Fibroblast of mammary gland (primary cell): ENCODE measurements around the gene COASY.
A peak's percentile ranks its signal among the peaks of the same experiment; 100 is the strongest.

Experiments
- DNase-seq: peaks from one replicate; pipeline ENCODE4 v3.0.0-alpha.2; 2010; ENCODE audit warnings: low read depth
- H3K4me3 ChIP-seq: 2 replicates; pipeline ENCODE4 v1.5.1; 2011; ENCODE audit warnings: low read depth, mild to moderate bottlenecking, low read length, moderate library complexity; ENCODE audit not compliant: control insufficient read depth
- CTCF ChIP-seq: conservative IDR thresholded peaks from 2 replicates; pipeline ENCODE4 v1.5.1; 2011; ENCODE audit warnings: low read depth, low read length, inconsistent platforms; ENCODE audit not compliant: control insufficient read depth, insufficient read depth

The COASY gene

GRCh38 chr17:42566215-42566882, 4.4 kb downstream of the COASY start:
- no peak for TF ChIP-seq CTCF
- DNase-seq = no peak
- peak overlapping the region; percentile 85 for H3K4me3 ChIP-seq

- TF ChIP-seq CTCF = no peak
- H3K4me3 ChIP-seq = peak within 1 kb of the TSS; percentile 85
- DNase-seq = peak; percentile 86
These were observed 5.1 kb downstream of the COASY start, which contains the start of gene MLX for GRCh38 chr17:42566883-42567573. TSS of gene MLX (plus strand) at chr17:42567100. CDS start at chr17:42567125, 25 bp downstream.

GRCh38 chr17:42568341-42569111, 6.6 kb downstream of the COASY start:
- no peak overlapping the region for H3K4me3 ChIP-seq
- DNase-seq = no peak
- no peak for TF ChIP-seq CTCF

- DNase-seq = no peak
- H3K4me3 ChIP-seq = no peak overlapping the region
- TF ChIP-seq CTCF = no peak
These were observed 9.7 kb downstream of the COASY start for GRCh38 chr17:42571435-42572225.

GRCh38 chr17:42573095-42573494, 11.1 kb downstream of the COASY start:
- H3K4me3 ChIP-seq = no peak overlapping the region
- TF ChIP-seq CTCF = no peak
- DNase-seq = no peak

GRCh38 chr17:42574463-42574862, 12.5 kb downstream of the COASY start:
- no peak for TF ChIP-seq CTCF
- no peak for DNase-seq
- H3K4me3 ChIP-seq = no peak overlapping the region
